ENCODE measurements around the gene HTR3A.

The HTR3A gene

GRCh38 chr11:114031246-114031966 lies 56.5 kb downstream of the HTR3A start:
- Histone ChIP-seq H4K20me1 (no peaks in the 10 kb centered on the region), H3K9me3 (no peaks in the 10 kb centered on the region), H3K9ac (no peak overlapping the region), H3K27ac (no peak overlapping the region), H3K4me2 (no peak overlapping the region), H3K4me3 (no peak overlapping the region), H3K27me3 (no peaks in the 10 kb centered on the region), H3K36me3 (no peaks in the 10 kb centered on the region), H3K4me1 (no peaks in the 10 kb centered on the region)
- TF ChIP-seq Cebpa-rat (IDR thresholded peaks at IDR 0.05) = no peak

- Histone ChIP-seq H3K4me2 (no peak overlapping the region), H3K4me3 (no peak overlapping the region), H4K20me1 (no peaks in the 10 kb centered on the region), H3K4me1 (no peaks in the 10 kb centered on the region), H3K27me3 (no peaks in the 10 kb centered on the region), H3K9ac (no peak overlapping the region), H3K9me3 (no peaks in the 10 kb centered on the region), H3K27ac (no peak overlapping the region), H3K36me3 (no peaks in the 10 kb centered on the region)
- TF ChIP-seq Cebpa-rat (IDR thresholded peaks at IDR 0.05) = no peak
Measured at GRCh38 chr11:114031967-114032320, 57.0 kb downstream of the HTR3A start.

DNA sequence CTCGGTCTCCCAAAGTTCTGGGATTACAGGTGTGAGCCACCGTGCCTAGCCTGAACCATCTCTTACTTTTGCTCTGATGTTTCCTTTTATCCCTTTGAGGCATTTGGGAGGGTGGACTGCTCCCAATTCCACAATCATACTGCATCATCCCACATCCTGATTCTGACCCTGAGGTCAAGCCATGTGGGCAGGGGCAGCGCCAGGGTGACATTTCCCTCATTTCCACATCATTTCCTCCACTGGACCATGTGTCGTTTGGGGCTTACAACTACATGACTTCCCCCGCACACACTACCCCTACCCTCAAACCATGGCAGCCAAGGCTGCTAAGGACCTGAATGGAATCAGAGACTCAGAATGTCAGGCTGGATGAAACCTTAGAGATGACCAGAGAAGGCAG lies 58.2 kb downstream of the HTR3A start:
- TF ChIP-seq Cebpa-rat (IDR thresholded peaks at IDR 0.05) = no peak
- H3K4me3 ChIP-seq = no peak overlapping the region
- no peaks in the 10 kb centered on the region for H4K20me1 ChIP-seq
- no peak overlapping the region for H3K9ac ChIP-seq
- no peaks in the 10 kb centered on the region for H3K27me3 ChIP-seq
- no peak overlapping the region for H3K27ac ChIP-seq
- H3K9me3 ChIP-seq = no peaks in the 10 kb centered on the region
- no peaks in the 10 kb centered on the region for H3K36me3 ChIP-seq
- H3K4me2 ChIP-seq = no peak overlapping the region
- no peaks in the 10 kb centered on the region for H3K4me1 ChIP-seq

DNA sequence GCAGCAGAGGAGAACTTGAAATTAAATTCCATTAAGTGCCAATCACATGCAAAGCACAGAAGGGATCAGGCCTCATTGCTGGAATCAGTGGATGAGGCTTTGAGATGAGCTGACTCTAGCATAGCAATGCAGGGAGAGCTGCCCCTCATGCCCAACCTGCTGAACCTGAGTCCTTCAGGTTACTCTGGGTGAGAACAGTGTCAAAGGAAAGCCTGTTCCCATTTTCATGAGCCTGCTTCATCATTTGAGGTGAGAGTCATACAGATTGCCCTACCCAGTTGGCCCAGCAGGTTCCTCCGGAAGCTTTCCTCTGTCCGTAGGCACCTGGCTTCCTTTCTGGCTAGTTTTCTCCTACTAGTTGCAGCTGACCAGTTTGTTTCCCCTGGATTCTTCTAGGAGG lies 58.7 kb downstream of the HTR3A start:
- Histone ChIP-seq H3K9ac (no peak overlapping the region), H3K27me3 (no peaks in the 10 kb centered on the region), H3K4me3 (no peak overlapping the region), H3K27ac (no peak overlapping the region), H3K36me3 (no peaks in the 10 kb centered on the region), H3K4me2 (no peak overlapping the region), H4K20me1 (no peaks in the 10 kb centered on the region), H3K4me1 (no peaks in the 10 kb centered on the region), H3K9me3 (no peaks in the 10 kb centered on the region)
- TF ChIP-seq Cebpa-rat (IDR thresholded peaks at IDR 0.05) = no peak

GRCh38 chr11:114034956-114035355 lies 60.0 kb downstream of the HTR3A start:
- Histone ChIP-seq H3K4me1 (no peaks in the 10 kb centered on the region), H3K9ac (no peak overlapping the region), H3K4me2 (no peak overlapping the region), H3K27ac (no peak overlapping the region), H3K36me3 (no peaks in the 10 kb centered on the region), H3K27me3 (no peaks in the 10 kb centered on the region), H4K20me1 (no peaks in the 10 kb centered on the region), H3K9me3 (no peaks in the 10 kb centered on the region), H3K4me3 (no peak overlapping the region)
- no peak for TF ChIP-seq Cebpa-rat (IDR thresholded peaks at IDR 0.05)

GRCh38 chr11:114036147-114036811 lies 61.4 kb downstream of the HTR3A start:
- Histone ChIP-seq H3K36me3 (no peaks in the 10 kb centered on the region), H3K9ac (no peak overlapping the region), H3K4me2 (no peak overlapping the region), H4K20me1 (no peaks in the 10 kb centered on the region), H3K27ac (no peak overlapping the region), H3K4me1 (no peaks in the 10 kb centered on the region), H3K27me3 (no peaks in the 10 kb centered on the region), H3K9me3 (no peaks in the 10 kb centered on the region), H3K4me3 (no peak overlapping the region)
- no peak for TF ChIP-seq Cebpa-rat (IDR thresholded peaks at IDR 0.05)

DNA sequence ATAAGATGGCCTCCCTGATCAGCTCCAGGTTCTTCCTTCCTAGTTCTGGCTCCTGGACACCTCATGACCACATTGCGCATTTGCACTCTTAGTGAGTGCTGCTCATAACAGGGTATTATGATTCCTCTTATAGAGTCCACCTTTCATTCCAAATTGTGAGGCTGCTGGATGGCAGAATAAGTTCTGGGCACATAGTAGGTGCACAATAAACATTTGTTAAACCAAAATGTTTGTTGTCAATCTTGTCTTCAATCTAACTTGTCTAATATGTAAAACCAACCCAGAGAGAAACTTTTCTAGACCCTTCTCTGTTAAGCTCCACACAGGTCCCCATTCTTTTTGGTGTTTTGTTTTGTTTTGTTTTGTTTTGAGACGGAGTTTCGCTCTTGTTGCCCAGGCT lies 62.0 kb downstream of the HTR3A start:
- H4K20me1 ChIP-seq = no peaks in the 10 kb centered on the region
- H3K9ac ChIP-seq = no peak overlapping the region
- no peak for TF ChIP-seq Cebpa-rat (IDR thresholded peaks at IDR 0.05)
- H3K27me3 ChIP-seq = no peaks in the 10 kb centered on the region
- H3K4me3 ChIP-seq = no peak overlapping the region
- H3K27ac ChIP-seq = no peak overlapping the region
- H3K4me2 ChIP-seq = no peak overlapping the region
- no peaks in the 10 kb centered on the region for H3K4me1 ChIP-seq
- H3K9me3 ChIP-seq = no peaks in the 10 kb centered on the region
- no peaks in the 10 kb centered on the region for H3K36me3 ChIP-seq

GRCh38 chr11:114039551-114039950 lies 64.6 kb downstream of the HTR3A start:
- Histone ChIP-seq H3K4me3 (no peak overlapping the region), H3K4me1 (peaks cover 6% of the 10 kb centered on the region; the same call in 1 of the 2 replicates), H3K4me2 (no peak overlapping the region), H3K27ac (no peak overlapping the region), H4K20me1 (no peaks in the 10 kb centered on the region), H3K36me3 (no peaks in the 10 kb centered on the region), H3K9me3 (no peaks in the 10 kb centered on the region), H3K9ac (no peak overlapping the region), H3K27me3 (no peaks in the 10 kb centered on the region)
- TF ChIP-seq Cebpa-rat (IDR thresholded peaks at IDR 0.05) = no peak
